GM12878 (cell line): Measurements from ENCODE around the gene LMTK2. TPM values are rescaled to one million over a fixed set of nuclear protein-coding genes. Genes with fewer than 3 reads are reported as not detected.

ENCODE experiments used
- CREM ChIP-seq: IDR thresholded peaks from 2 replicates; pipeline ENCODE4 v1.6.1; 2014; ENCODE audit warnings: antibody characterized with exemption, low read depth
- EED ChIP-seq: sonication (generic); IDR thresholded peaks from 2 replicates; pipeline ENCODE4 v1.6.1; 2016; ENCODE audit warnings: antibody characterized with exemption, low read depth
- EGR1 ChIP-seq, 2 experiments: IDR thresholded peaks; 1 replicate in 1 of 2; 2 replicates in 1 of 2; pipeline ENCODE4 v1.6.1; 2011 to 2012; ENCODE audit warnings: low read depth in 2 of 2, low read length in 2 of 2, borderline replicate concordance in 1 of 2, mild to moderate bottlenecking in 1 of 2, moderate library complexity in 1 of 2
- FOS ChIP-seq: IDR thresholded peaks from 3 replicates; pipeline ENCODE4 v1.6.1; 2011; ENCODE audit warnings: borderline replicate concordance; ENCODE audit not compliant: insufficient read length; ENCODE audit errors: extremely low read depth
- KDM1A ChIP-seq: fragments of 200-600 bp; sonication (generic); IDR thresholded peaks from 2 replicates; pipeline ENCODE4 v1.6.1; 2016; ENCODE audit warnings: borderline replicate concordance
- NR2C1 ChIP-seq: fragments of 450-650 bp; IDR thresholded peaks from 2 replicates; pipeline ENCODE4 v1.6.1; 2017; ENCODE audit warnings: antibody characterized with exemption, mild to moderate bottlenecking, moderate library complexity
- RFX5 ChIP-seq: IDR thresholded peaks from 2 replicates; pipeline ENCODE4 v1.6.1; 2011; ENCODE audit warnings: low read depth, low read length, improper control_type of control experiment
- RUNX3 ChIP-seq: IDR thresholded peaks from 2 replicates; pipeline ENCODE4 v1.6.1; 2012; ENCODE audit warnings: low read length, inconsistent platforms
- SP1 ChIP-seq: IDR thresholded peaks from one replicate; pipeline ENCODE4 v1.6.1; 2011; ENCODE audit warnings: low read depth, low read length
- TCF12 ChIP-seq: IDR thresholded peaks from 2 replicates; pipeline ENCODE4 v1.6.1; 2011; ENCODE audit warnings: low read depth, mild to moderate bottlenecking, low read length
- polyA plus RNA-seq, 11 experiments: library from polyadenylated mRNA; depleted of rRNA in 4 of 11; unstranded in 6 of 11; stranded (reverse) in 5 of 11; fragments of >200 nt; fragmentation: Nextera tagmentation in 4 of 11; fragmentation: Illumina TruSeq in 1 of 11; extraction: Ambion mirVana in 4 of 11; extraction: Trizol in 1 of 11; gene quantifications; 1 replicate in 1 of 11; 2 replicates in 10 of 11; pipeline versions ENCODE4 v1.2.1 to v1.2.3, GENCODE V29; 2011 to 2016; ENCODE audit warnings: inconsistent platforms in 2 of 11, missing spikeins in 2 of 11, low read depth in 1 of 11
- total RNA-seq, 4 experiments: library from RNA; depleted of rRNA in 3 of 4; stranded (reverse); fragments of >200 nt in 3 of 4; fragmentation: Illumina TruSeq in 1 of 4; extraction: Trizol in 1 of 4; gene quantifications; 2 replicates each; pipeline versions ENCODE4 v1.2.1 to v1.2.3, GENCODE V29; 2013 to 2021
- TF ChIP-seq, protein P1 (sequence below): IDR thresholded peaks from 2 replicates; pipeline ENCODE4 v1.6.1; 2012; ENCODE audit warnings: low read length, inconsistent platforms
- TF ChIP-seq, protein P2 (sequence below): fragments of 450-650 bp; IDR thresholded peaks from 2 replicates; pipeline ENCODE4 v1.6.1; 2017; ENCODE audit warnings: mild to moderate bottlenecking, moderate library complexity

LMTK2 gene
- total and polyA plus RNA-seq, 10 of the 15 experiments (the other 5 are each of a cell fraction or from before 2014, with no cell fraction given) = 0.68 to 8.7 (median 4.6) TPM

DNA sequence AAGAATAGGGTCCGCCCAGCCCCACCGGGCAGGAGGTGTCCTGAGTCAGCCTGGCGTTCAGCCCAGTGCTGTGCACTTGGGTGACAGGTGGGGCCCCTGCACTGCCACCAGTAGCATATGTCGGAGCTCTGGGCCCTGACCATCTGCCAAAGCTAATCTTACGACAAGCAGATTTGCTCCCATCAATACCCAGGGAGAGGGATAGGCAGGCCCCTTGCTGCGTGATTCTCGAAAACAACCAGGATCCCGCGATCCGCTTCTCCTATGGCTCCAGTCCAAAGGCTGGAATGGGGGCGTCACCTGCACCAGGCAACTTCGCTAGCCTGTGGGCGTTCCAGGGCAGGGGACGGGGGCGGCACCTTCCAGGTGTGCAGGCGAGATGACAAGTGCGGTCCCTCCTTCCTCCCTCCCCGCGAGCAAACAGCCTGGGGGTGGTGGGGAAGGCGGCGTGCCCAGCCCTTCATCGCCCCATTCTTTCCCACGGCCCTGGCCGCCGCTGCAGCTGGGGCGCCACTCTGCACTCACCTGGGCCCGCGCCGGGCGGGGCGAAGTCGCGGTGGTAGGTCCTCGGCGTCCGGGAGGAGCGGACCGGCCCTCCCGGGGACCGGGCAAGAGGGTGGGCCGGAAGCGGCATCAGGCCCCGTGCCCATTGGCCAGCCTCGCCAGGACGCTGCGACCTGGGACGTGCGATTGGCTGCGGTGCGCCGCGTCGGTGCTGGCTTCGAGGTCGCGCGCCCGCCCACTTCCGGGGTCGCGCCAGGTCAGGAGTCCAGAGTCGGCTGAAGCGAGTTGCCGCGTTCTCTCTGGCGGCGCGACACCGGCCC is 145.2 kb downstream of the LMTK2 start, which contains the start of gene TECPR1 (continued):
- TF ChIP-seq, protein P1, sequence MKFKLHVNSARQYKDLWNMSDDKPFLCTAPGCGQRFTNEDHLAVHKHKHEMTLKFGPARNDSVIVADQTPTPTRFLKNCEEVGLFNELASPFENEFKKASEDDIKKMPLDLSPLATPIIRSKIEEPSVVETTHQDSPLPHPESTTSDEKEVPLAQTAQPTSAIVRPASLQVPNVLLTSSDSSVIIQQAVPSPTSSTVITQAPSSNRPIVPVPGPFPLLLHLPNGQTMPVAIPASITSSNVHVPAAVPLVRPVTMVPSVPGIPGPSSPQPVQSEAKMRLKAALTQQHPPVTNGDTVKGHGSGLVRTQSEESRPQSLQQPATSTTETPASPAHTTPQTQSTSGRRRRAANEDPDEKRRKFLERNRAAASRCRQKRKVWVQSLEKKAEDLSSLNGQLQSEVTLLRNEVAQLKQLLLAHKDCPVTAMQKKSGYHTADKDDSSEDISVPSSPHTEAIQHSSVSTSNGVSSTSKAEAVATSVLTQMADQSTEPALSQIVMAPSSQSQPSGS = no peak
- TF ChIP-seq, protein P2, sequence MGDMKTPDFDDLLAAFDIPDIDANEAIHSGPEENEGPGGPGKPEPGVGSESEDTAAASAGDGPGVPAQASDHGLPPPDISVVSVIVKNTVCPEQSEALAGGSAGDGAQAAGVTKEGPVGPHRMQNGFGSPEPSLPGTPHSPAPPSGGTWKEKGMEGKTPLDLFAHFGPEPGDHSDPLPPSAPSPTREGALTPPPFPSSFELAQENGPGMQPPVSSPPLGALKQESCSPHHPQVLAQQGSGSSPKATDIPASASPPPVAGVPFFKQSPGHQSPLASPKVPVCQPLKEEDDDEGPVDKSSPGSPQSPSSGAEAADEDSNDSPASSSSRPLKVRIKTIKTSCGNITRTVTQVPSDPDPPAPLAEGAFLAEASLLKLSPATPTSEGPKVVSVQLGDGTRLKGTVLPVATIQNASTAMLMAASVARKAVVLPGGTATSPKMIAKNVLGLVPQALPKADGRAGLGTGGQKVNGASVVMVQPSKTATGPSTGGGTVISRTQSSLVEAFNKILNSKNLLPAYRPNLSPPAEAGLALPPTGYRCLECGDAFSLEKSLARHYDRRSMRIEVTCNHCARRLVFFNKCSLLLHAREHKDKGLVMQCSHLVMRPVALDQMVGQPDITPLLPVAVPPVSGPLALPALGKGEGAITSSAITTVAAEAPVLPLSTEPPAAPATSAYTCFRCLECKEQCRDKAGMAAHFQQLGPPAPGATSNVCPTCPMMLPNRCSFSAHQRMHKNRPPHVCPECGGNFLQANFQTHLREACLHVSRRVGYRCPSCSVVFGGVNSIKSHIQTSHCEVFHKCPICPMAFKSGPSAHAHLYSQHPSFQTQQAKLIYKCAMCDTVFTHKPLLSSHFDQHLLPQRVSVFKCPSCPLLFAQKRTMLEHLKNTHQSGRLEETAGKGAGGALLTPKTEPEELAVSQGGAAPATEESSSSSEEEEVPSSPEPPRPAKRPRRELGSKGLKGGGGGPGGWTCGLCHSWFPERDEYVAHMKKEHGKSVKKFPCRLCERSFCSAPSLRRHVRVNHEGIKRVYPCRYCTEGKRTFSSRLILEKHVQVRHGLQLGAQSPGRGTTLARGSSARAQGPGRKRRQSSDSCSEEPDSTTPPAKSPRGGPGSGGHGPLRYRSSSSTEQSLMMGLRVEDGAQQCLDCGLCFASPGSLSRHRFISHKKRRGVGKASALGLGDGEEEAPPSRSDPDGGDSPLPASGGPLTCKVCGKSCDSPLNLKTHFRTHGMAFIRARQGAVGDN = peak; percentile 24; the same call in 1 of the 2 replicates
- TF ChIP-seq NR2C1 = peak; percentile 94
- TF ChIP-seq EED = no peak
- peak; percentile 49; the same call in 1 of the 2 replicates for TF ChIP-seq RUNX3
- peak; percentile 95 for TF ChIP-seq SP1
- TF ChIP-seq TCF12 = 0 out of 2 replicates have a peak, but pooled peaks have one; percentile 11
- TF ChIP-seq KDM1A = no peak
- peak; percentile 59 for TF ChIP-seq FOS
- 0 out of 3 replicates have a peak, but pooled peaks of 1 of the 2 experiments have one; percentile 22 for TF ChIP-seq EGR1 (IDR thresholded peaks at IDR 0.05; ENCODE audit: borderline replicate concordance in 1 of 2, low read depth in 2 of 2, low read length in 2 of 2)
- TF ChIP-seq CREM = peak; percentile 82
- TF ChIP-seq RFX5 = peak; percentile 76
- TF ChIP-seq, all 136 proteins: peak for 31
